Activated gamma-delta T cell treated with Interleukin-2 at 50 U/mL for 16 hours (primary cell): ENCODE results near the gene CYCS.
A peak's percentile ranks its signal among the peaks of the same experiment; 100 is the strongest.
"Not testable (repeated sequence)": the region's sequence is repeated elsewhere in the genome, so short reads cannot be mapped to it uniquely, and the experiment has no call there.

Source experiments
- DNase-seq: peaks from one replicate; pipeline ENCODE4 v3.0.0-alpha.2; 2020

Gene CYCS

DNA sequence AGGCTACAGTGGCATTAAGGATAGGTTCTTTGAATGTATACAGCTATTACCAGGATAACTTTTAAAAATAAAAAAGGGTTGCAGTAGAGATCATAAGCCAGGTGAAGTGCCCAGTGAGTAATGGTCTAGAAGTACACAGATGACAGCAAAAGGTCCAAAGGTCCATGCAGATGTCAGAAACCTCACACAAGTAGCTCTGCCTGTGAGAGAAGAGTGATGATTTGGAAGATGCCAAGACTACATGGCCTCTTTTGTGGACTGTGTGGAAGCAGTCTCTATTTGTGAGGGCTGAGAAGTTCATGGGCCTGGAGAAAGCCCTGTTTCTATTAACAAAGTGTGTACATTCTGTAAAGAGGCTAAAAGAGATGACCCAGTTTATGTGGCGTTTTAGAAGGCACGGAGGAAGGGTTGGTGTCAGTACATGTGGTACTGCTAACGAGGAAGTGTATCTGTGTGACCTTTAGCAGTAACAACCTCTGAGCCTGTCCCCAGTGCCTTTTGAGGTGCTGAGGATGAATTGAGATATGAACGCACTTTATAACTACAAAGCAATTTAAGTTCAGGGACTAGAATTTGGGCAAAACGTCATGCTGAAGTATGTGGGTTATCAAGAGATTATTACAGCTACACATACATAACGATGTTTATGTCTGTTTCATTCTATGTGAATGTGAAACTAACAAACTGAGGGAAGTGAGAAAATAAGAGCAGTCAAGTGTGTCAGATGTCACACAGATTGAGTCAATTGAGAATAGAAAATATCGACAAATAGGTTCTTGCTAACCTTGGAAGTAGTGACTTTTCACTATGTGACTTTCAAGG, 7.6 kb downstream of the CYCS start:
- DNase-seq, result no peak

DNA sequence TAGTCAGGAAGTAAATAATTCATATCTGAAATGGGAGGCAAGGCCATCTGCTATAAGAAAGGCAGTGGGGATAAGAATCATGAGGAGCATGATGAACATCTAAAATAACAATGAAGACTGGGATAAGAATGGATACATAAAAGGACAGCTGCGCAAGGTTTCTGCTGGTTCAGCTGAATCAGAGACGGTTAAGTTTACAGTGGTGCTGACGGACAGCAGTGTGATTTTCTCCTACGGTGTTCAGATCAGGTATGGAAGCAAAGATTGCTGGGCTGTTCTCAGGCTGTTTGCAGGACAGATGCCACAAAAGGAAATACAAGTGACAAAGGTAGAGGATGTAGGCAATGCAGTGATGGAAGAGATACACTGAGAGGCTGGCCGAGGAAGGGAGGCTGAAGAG, 8.4 kb downstream of the CYCS start:
- no peak for DNase-seq

DNA sequence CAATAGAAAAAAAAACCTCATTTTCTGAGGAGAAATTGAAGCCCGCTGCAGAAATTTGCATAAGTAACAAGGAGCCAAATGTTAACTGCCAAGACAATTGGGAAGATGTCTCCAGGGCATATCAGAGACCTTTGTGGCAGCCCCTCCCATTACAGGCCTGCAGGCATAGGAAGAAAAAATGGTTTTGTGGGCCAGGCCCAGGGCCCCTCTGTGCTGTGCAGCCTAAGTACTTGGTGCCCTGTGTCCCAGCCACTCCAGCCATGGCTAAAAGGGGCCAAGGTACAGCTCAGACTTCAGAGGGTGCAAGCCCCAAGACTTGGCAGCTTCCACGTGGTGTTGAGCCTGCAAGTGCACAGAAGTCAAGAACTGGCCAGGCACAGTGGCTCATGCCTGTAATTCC, 14.5 kb downstream of the CYCS start:
- not testable (repeated sequence) for DNase-seq

DNA sequence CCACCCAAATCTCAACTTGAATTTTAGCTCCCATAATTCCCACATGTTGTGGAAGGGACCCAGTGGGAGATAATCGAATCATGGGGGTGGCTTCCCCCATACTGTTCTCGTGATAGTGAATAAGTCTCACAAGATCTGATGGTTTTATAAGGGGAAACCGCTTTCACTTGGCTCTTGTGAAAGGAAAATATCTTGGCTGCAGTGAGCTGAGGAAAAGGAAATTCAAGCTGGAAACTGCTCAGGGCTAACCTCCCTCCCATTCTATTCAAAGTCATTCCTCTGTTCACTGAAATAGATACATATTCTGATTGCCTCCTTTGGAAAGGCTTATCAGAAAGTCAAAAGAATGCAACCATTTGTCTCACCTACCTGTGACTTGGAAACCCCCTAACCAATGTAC, 15.8 kb downstream of the CYCS start:
- no peak for DNase-seq

DNA sequence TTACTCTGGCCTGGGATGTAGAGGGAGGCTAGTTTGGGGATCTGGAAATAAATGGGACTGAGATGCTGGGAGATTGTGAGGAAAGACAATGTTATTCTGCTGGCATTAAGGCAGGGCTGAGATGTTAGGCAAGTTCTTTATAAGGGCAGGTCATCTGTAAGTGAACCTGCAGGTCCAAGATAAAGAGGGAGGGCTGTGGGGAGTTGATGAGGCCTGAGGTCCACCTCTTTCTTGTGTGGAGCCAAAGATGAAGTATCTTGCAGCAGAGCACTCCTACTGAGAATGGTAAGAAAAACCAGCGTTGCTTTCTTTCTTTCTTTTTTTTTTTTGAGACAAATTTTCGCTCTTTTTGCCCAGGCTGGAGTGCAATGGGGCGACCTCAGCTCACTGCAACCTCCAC, 19.1 kb downstream of the CYCS start:
- DNase-seq, result no peak

DNA sequence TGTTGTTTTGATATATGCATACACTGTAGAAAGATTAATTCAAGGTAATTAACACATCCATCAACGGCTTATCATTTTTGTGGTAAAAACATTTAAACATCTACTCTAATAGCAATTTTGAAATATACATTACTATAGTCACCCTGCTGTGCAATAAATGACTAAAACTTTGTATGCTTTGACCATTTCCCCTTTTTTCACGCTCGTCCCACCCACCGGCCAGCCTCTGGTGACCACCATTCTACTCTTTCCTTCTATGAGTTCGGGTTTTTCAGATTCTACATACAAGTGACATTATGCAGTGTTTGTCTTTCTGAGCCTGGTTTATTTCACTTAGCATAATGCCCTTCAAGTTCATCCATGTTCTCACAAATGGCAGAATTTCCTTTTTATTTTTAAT, 21.3 kb downstream of the CYCS start:
- no peak for DNase-seq

DNA sequence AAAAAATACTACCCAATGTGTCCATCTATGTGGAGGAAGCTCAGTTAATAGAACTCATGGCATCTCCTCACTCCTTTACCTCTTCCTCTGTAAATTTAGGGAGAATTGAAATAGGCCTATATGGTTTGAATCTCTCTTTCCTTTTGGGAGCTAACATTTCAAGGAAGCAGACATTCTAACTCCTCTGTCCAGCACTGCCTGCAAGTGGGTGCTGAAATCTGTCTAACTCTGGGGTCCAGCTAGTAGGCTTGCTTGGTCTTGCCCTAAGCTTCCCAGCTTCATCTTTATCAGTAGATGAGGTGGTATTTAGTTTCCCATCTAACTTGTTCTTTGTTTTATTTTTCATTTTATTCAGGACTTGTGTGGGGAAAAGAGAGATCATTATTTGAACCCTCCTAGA, 23.2 kb downstream of the CYCS start:
- DNase-seq, result no peak

DNA sequence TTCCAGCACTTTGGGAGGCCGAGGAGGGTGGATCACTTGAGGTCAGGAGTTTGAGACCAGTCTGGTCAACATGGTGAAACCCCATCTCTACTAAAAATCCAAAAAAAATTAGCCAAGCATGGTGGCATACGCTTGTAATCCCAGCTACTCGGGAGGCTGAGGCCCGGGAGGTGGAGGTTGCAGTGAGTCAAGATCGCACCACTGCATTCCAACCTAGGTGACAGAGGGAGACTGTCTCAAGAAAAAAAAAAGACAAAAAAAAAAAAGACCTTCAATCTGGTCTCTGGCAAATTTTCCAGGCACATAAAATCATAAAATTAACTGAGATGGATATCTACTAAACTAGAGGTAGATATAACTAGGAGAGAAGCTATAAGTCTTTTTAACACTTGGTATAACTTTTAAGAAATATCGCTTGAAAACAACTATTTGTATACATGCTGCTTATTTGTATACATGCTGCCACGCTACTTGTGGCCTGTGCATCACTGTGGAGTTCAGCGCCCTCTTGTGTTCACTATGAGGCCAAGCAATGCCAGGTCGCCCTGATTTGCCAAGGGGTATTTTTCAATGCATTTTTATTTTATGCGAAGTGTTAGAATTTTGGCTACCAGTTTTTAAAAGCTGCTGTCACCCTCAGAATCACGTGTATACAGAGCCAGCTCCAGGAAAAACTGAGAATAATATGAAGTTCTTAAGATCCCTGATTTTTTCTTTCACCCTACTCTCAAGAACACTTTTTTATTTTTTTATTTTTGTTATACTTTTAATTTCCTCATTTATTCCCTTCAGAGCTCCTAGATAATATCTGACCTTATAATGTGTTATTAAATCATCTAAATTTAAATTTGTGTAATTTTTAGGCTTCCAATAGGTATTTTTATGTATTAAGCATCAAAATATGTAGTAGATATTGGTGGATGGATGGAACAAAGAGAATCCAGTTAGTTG, 26.7 kb downstream of the CYCS start:
- peak; percentile 50 for DNase-seq

DNA sequence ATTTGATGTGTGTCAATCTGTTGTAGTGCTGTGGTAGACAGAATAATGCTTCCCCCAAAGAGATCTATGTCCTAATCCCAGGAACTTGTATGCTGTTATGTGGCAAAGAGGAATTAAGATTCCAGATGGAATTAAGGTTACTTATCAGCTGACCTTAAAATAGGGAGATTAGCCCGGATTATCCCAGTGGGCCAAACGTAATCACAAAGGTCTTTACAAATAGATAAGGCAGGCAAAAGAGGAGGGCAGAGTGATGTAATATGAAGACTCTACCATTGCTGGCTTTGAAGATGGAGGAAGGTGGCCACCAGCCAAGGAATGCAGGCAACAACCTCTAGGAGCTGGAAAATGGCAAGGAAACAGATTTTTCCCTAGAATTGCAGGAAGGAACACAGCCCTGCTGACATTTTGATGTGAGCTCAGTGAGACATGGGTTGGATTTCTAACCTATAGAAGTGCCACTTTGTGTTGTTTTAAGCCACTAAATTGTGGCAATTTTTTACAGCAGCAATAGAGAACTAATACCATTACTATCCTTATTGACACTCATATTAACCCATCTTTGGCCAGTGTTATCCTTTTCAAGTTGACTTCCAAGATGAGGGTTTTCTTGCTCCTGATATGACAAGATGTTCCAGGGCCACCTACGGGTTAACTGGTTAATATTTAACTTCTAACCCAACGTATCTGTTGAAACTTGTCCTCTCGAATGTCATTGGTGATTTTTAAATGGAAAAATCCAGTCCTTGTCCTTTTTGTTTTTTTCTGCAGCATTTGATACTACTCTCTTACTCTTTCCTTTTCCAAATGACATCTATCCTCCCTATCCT, 29.3 kb downstream of the CYCS start:
- DNase-seq, result no peak

DNA sequence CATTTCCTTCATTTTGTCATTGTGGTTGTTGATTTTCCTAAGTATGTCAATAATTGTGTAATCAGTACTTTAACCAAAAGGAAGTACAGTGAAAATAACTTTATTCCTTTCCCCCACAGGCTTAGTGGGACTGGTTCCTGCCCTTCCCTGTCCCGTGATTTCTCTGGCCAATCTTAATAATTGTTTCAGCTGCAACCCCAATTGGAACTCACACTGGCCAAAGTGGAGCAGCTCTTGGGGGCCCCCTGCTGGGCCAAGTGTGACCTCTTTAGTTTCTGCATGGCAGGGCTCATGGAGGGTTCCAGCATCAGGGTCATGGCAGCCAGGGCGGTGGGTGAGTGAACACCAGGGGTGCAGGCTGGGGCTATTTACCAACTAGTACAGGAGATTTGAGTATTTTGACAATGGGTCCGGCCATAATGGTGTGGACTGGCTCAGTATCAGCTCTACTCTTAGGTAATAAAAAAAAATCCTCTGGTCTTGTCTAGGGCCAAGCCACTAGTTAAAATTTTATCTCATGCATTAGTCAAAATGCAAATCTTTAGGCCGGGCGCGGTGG, 31.7 kb downstream of the CYCS start:
- DNase-seq, result peak; percentile 73

DNA sequence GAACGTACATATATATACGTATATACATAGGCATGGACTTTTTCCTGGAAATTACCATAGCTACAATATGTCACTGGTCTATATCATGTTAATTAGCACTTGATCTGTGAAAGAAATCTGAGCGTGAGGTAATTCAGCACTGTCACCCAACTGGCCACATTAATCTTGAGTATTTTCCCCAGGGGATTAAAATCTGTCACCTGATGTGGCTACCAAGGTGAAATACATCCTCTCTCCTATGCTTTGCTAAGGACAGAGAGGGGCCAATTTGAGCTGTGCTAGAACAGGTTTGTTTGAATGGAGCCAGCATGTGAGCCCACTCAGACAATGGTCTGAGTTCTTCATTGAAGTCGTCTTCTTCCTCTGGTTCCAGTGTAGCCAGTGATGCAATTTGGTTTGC, 33.3 kb downstream of the CYCS start:
- no peak for DNase-seq

DNA sequence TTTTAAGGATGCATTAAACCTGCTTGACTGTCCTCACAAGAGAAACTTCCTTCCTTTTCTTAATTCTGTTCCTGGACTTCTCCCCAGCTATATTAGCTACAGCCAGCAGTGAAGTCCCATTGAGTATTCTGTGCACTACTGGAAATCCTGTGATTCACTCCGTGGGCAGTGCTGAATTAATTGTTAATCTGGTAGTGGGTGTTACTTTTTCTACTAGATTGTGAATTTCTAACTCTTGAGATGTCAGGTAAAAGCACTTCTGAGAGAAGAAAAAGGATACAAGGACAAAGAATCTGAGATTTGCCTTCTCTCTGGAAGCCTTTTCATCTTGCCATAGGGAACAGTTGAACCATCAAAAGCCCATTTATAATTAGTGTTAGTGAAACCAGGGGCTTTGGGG, 33.9 kb downstream of the CYCS start:
- DNase-seq, result no peak

DNA sequence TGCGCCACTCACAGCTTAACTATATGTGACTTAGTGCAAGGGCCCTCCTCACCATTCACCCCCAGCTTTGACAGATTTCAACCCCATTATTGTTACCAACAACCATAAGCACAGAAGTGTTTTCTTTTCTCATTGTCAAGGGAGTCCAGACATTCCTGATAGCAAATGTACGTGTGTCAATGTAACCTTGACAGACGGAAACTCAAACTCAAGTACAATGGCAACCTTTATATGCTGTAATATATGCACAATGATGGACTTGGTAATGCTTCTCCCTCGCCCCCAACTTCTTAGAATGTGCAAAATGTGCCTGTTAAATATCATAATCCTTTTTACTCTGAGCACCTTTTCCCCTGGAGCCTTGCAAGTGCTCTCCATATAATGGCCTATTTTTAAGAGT, 34.7 kb downstream of the CYCS start:
- DNase-seq, result no peak

DNA sequence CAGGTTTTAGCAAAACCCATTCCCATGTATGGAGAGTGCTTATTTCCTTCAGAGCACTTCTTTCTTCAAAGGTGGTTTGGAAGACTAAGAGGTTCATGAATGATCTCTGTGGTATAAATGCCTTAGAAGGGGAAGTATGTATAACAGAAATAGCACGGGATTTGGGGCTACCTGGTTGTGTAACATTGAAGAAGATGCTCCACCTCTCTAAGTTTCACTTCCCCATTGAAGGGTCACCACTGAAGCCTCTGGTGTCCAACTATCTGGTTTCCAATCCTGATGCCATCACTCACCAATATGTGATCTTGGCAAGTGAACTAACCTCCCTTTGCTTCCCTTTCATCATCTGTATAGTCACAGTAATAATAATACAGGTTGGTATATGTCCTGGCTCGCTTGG, 37.2 kb downstream of the CYCS start:
- DNase-seq, result no peak

DNA sequence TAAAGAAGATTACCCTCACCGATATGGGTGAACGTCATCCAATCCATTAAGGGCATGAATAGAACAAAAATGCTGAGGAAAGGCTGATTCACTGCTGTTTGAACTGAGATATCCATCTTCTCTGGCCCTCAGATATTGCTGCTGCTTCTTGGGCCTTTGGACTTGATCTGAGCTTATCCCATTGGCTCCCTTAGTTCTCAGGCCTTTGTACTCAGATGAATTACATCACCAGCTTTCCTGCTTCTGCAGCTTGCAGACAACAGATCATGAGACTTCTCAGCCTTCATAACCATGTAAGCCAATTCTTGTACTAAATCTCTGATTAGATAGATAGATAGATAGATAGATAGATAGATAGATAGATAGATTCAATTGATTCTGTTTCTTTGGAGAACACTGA, 40.2 kb downstream of the CYCS start:
- no peak for DNase-seq

DNA sequence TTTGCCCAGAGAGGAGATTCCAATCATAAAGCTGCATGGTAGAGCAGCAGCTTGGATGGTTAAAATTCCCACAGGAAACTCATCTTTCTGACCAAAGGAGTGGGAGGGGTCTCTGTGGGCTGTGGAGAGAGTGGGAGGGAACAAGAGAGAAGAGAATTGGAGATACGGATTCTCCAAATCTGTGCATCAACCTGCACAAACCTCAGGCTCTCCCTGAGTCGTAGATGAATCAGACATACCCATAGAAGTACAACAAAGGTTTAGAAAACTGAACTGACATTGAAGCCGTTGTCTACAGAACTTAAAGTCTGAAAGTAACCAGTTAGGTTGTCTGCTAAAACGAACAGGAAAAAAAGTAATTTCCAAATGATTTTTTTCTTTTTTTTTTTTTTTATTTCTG, 41.9 kb downstream of the CYCS start:
- no peak for DNase-seq

DNA sequence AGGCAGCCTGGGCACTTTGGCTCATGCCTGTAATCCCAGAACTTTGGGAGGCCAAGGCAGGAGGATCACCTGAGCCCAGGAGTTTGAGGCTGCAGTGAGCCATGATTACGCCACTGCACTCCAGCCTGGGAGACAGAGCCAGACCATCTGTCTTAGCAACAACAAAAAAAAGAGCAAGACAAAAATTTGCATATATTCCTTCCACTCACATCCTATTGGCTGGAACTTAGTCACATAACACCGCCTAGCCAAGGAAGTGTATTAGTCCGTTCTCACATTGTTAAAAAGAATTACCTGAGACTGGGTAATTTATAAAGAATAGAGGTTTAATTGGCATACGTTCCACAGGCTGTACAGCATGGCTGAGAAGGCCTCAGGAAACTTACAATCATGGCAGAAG, 43.0 kb downstream of the CYCS start:
- not testable (repeated sequence) for DNase-seq

DNA sequence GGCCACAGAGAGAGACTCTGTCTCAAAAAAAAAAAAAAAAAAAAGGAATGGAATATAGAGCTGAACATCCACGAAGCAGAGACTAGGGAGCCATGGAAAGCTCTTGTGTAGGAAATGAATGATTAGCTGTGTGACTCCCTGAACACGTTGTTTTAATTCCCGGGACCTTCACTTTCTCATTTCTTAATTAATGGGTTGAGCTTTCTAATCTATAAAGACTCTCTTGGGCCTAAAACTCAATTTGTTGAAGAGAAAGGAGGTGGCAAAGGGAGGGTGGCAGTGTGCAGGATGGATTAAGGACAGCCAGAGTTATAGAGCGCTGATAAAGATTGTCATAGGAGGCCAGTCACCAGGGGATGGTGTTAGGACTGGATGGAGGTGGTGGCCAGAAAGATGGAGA, 48.0 kb downstream of the CYCS start:
- no peak for DNase-seq

DNA sequence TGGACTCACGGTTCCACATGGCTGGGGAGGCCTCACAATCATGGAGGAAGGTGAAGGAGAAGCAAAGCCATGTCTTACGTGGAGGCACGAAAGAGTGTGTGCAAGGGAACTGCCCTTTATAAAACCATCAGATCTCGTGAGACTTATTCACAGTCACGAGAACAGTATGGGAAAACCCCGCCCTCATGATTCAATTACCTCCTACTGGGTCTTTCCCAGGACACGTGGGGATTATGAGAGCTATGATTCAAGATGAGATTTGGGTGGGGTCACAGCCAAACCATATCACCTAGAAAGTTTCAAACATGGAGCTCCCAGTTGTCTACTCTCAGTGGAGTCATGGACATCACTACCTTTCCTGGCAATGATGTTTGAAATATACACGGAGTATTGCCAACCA, 49.6 kb downstream of the CYCS start:
- no peak for DNase-seq

DNA sequence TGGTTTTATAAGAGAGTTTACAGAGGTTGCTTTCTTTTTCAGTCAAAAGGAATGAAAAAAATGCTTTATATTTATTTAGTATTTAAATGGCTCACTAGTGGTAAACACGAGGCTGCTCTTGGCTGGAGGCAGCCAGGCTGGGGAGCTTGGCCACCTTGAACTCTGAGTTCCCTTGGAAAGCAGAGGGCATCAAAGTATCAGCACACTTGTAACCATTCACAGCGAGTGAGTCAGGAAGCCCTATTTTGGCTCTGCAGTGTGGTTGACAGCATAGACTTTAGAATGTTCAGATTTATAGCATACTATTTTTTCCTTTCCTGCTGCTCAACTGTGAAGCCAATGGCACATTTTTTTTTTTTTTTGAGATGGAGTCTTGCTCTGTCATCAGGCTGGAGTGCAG, 51.6 kb downstream of the CYCS start:
- no peak for DNase-seq
